Activated CD4-positive, alpha-beta T cell treated with anti-CD3 and anti-CD28 coated beads for 1 hour (primary cell): ENCODE measurements around the gene NHSL2.
A peak's percentile ranks its signal among the peaks of the same experiment; 100 is the strongest.

ENCODE experiments used
- DNase-seq: peaks from one replicate; pipeline ENCODE4 v3.0.0-alpha.2; 2020

NHSL2 gene

GRCh38 chrX:72081605-72082320 is 171.1 kb downstream of the NHSL2 start:
- DNase-seq, result no peak

- no peak for DNase-seq
Measured at GRCh38 chrX:72083291-72083690, 172.6 kb downstream of the NHSL2 start.

DNA sequence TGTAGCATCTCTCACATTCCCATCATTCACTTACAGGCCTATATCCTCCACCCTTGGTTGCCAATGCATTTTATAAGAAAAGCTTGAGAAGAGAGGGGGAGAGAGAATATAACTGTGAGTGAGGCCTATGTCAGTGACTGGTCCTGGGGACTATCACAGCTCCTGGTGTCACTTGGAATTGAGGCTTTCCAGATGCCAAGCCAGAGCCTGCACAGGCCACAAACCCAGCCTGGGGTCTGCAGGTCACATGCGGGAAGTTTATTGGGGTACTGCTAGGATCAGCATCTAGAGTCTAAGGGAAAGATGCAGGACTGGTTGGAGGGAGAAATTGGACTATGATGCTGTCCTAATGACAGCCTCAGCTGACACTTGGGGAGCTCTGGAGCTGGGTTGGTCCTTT is 173.5 kb downstream of the NHSL2 start:
- no peak for DNase-seq

GRCh38 chrX:72086995-72087394 is 176.3 kb downstream of the NHSL2 start:
- DNase-seq, result no peak

- no peak for DNase-seq
Measured at GRCh38 chrX:72088761-72089160, 178.1 kb downstream of the NHSL2 start.

- no peak for DNase-seq
Measured at GRCh38 chrX:72089254-72089653, 178.6 kb downstream of the NHSL2 start.

DNA sequence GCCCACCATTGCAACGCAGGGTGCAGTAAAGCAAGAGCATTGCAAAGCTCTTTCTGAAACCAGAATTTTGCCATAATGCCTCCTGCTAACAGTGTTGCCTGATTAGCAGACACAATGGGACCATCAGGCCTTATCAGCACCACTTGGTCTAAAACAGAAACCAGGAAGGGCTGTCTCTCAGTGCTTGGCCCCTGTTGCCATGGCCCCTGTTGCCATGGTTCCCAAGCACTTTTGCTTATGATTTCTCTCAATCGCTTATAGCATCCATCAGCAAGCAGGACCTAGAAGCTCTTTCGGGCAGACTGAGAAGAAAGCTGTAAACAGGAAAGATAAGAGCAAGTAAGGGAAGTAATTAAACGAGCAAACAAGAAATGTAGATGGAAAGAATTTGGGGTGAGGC is 184.2 kb downstream of the NHSL2 start:
- peak; percentile 36 for DNase-seq

GRCh38 chrX:72095370-72095769 is 184.7 kb downstream of the NHSL2 start:
- DNase-seq, result no peak

- no peak for DNase-seq
Measured at GRCh38 chrX:72097098-72097497, 186.5 kb downstream of the NHSL2 start.

DNA sequence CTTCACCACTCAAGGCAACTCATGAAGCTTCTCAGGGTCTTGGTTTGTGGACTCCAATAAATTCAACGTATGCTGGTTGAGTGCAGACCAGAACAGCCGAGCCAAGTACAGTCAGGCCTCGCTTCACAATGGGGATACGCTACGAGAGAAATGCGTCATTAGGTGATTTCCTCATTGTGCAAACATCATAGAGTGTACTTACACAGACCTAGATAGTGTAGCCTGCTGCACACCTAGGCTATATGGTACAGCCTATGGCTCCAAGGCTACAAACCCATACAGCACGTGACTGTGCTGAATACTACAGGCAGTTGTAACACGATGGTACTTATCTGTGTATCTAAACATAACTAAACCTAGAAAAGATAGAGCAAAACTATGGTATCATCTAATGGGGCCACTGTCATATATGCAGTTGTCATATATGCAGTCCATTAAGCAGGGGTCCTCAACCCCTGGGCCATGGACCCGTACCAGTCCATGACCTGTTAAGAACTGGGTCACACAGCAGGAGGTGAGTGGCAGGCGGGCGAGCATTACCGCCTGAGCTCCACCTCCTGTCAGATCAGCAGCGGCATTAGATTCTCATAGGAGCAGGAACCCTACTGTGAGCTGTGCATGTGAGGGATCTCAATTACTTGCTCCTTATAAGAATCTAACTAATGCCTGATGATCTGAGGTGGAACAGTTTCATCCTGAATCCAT is 189.6 kb downstream of the NHSL2 start:
- no peak for DNase-seq

DNA sequence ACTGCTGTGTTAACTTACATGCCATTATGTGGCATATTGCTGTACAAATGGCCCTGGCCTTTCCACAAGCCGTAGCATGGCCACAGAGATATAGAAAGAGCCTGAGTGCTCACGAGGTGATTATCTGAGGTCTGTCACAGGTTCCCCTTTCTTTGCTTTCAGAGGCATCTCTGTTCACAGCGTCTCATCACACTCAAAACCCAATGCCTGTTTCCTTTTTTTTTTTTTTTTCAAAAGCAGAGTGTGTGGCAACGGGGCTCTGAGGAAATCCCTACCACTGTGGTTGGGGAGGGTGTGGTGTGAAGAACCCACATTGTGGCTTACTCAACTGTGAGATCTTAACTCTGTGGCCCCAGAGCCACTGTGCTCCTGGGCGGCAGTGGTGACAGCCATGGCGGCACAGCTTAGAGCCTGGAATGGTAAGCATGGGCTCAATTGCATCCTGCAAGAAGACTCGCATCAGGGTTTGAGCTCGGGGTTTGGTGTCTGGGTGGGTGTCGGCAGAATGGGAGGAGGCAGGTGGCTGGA is 190.2 kb downstream of the NHSL2 start:
- DNase-seq, result peak; percentile 26

- DNase-seq, result no peak
Measured at GRCh38 chrX:72101597-72102037, 191.0 kb downstream of the NHSL2 start.

DNA sequence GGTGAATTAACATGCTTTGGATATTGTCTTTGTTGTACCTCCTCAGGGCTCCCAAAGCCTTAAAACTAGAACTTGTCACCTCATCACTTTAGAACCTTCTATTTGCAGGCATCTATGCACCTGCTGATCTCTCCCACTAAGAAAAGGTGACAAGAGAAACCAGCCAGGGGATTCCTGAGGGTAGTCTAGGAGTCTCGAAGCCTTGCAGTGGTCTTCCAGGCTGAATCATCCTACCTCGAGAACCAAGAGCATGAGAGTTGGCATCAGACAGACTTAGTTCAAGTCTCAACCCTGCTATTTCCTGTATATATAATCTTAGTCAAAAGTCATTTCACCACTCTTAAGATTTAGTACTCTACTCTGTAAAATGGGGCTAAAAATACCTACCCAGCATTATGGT is 191.5 kb downstream of the NHSL2 start:
- DNase-seq, result no peak

GRCh38 chrX:72102760-72103159 is 192.1 kb downstream of the NHSL2 start:
- no peak for DNase-seq

DNA sequence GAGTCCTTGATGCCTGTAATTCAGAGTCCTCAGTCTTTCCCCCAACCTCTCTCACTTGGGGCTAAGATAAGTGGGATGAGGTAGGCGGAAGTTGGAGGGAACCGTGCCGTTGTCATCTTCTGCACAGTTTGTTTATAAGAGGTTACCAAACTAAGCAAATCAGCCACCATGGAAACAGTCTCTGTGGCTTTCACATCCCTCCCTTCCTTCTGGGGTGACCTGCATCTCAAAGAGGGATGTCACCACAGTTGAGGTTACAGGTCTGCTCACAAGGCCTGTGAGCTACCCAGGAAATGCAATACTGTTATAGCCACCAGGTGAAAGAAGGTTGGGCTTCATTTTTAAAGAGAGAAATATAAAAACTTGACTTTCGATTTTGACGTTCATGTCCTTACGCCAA is 194.8 kb downstream of the NHSL2 start:
- peak; percentile 13 for DNase-seq

DNA sequence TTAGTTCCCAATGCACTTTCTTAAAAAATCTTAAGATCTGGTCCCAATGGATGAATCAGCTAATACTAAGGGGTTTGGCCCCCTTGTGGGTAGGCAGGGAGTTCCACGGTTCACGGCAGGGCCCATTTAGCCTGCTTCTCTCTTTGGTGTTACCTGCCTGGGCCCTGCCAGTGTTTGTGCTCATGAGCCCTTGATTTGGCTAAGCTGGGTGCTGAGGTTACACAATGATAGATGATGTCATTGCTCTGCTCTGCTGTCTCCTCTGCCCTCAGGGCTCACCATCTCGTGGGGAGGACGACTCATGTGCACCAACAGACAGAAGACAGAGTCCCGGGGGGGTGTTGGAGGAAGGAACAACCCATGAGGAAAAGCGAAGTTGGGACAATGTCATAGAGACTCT is 196.7 kb downstream of the NHSL2 start:
- no peak for DNase-seq

GRCh38 chrX:72107841-72108595 is 197.4 kb downstream of the NHSL2 start:
- DNase-seq, result no peak

GRCh38 chrX:72108666-72109065 is 198.0 kb downstream of the NHSL2 start:
- DNase-seq, result no peak

DNA sequence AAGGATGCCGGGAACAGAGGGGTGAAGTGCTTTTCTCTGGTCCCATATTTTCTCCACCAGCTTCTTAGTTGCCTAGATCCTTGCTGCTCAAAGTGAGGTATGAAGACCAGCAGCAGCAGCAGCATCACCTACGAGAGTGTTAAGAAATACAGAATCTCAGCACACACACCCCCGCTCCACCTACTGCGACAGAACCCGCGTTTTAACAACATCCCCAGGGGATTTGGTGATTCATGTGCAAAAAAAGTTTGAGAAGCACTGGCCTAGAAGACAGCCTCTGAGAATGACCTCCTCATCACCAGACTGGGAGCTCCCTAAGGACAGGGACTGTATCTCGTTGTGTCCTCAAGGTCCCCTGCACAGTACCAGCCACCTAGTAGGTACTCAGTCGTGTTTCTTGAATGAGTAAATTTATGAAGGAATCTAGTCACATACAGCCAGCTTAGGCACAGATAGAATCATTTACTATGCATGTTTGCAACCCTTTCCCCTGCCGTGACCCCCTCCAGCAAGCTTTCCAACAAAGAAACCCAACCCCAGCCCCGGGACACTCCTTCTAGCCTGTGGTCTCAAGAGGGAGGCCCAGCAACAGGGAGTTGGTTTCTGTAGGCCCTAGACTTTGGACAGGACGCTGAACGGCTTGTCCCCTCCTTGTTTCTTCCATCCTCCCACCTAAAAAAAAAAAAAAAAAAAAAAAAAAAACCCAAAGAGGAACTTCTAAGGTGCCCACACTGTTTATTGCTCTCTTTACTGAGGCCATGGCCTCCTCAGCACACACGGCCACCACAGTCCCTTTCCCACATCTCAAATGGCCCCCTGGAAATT is 199.6 kb downstream of the NHSL2 start:
- DNase-seq, result no peak

DNA sequence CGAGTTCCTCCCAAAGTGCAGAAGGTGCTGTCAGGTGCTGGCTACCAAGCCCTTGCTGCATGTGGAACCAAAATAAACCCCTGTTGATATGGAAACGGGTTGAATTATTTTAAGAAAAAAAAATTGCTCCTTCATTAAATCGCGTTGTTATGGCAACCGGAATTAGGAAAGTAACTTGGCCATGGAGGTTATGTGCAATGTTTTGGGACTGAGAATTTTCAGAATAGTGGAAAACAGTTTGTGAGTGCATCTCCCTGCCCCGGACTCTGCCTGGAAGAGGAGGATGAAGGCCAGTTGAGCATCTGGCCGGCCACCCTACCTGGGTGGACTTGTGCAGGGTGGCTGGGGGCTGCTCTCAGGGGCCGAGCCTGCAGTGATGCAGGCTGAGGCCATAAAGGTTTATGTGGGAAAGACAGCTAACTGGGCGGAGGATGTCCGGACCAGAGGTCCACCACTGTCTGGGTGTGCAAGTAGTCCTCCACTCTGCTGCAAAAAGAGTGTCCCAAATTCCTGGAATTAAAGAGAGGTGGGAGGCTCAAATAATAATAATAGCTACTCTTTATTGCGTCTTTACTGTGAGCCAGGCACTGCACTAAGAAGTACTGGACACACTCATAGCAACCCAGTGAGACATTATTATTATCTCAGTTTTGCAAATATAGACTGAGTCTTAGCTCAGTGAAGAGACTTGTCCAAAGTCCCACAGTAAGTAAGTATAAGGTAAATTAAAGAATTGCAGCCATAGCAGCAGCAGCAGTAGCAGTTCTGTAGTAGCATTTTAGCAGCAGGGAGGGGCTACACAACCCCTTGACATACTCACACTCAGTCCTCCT is 200.4 kb downstream of the NHSL2 start:
- DNase-seq, result no peak

- DNase-seq, result no peak
Measured at GRCh38 chrX:72113461-72113860, 202.8 kb downstream of the NHSL2 start.

DNA sequence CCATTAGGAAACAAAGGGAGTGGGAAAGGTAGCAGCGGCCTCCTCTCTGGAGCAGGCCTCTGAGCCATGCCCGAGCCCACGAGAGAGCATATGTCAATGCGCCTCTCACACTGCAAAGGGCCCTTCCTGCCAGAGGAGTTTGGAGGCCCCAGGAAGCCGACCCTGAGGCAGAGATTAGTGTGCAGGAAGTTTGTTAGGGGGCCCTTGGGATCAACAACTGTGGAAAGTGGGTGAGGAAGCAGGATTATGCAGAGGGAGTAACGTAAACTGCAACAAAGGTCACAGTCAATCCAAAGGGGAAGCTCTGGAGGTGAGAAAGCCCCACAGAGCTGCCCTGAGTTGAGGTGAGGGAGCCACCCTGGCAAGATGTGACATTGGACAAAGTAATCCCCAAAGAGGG is 203.7 kb downstream of the NHSL2 start:
- no peak for DNase-seq
